HS-5 (cell line): ENCODE measurements around the gene TFR2.

ENCODE experiments used
- DNase-seq: peaks from one replicate; pipeline ENCODE4 v3.0.0-alpha.2; 2012; ENCODE audit warnings: low read depth

TFR2 gene

GRCh38 chr7:100585511-100586265 lies 55.7 kb downstream of the TFR2 start, which contains the start of gene LRCH4:
Gene LRCH4 (minus strand): TSS chr7:100586129. CDS start chr7:100586100, 29 bp downstream.
- DNase-seq: no peak

GRCh38 chr7:100584683-100585510 lies 56.5 kb downstream of the TFR2 start:
- DNase-seq: no peak

DNA sequence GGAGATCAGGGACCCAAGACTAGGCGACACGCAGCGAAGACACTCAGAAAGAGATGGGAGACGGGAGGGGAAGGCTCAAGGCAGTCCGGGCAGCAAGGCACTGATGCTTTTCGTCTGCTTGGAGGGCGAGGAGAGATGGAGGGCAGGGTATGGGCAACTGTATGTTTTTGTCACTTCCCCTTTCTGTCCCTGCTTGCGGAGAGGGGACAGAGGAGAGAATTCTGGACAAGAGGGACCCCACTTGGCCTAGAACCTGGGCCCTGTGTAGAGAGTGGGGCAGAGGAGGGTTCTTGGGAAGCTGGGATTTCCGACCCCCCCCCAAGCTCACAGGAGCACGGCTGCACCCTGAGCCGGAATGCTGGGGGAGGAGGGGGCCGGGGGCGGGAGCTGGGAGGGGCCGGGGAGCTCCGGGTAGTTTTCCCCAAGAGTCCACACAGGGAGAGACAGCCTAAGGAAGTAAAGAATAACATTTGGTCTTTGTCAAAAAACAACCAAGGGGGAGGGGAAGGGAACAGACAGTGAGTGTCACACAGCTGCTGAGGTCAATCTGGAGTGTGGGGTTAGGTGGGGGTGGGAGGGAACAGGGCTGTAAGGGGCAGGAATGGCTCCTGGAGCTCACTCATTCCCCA lies 57.2 kb downstream of the TFR2 start:
- DNase-seq: no peak

DNA sequence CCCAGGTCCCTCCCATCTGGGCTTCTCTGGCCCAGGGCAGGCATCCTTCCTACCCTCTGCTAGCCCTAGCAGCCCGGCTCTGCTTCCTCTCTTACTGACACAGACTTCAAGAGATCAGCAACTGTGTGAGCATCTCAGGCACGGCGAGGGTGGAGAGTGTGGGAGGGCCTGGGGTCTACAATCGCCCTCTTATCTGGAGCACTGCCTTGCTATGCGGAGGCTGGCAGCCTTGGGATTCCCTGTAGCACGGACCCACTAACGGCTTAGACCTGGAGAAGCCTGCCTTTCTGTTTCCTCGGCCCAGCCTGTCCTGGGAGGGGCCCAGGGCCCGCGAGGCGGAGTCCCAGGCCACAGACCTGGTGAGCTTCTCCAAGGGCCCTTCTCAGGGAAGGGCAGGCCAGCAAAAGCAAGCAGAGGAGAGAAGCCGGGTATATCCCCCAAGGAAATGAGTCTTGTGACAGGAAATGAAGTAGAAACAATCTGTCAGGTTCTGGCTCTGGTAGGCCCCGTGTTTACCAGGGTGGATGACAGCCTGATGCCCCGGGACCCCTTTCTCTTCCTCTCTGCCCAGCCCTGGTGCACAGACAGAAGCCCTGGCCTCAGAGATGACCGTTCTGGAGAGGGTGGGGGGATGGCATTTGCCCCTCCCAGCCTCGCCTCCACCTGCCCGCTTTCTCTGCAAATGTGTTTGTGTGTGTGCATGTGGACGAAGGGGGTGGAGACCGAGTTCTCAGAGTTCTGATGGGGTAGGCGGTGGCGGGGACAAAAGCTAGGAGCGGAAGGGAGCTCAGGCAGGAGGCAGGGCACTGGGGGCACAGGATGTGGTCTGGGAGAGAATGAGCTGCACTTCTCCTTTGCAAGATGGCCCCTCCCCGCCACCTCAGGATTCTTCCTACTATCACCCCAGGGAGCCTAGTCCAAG lies 58.0 kb downstream of the TFR2 start:
- no peak for DNase-seq

DNA sequence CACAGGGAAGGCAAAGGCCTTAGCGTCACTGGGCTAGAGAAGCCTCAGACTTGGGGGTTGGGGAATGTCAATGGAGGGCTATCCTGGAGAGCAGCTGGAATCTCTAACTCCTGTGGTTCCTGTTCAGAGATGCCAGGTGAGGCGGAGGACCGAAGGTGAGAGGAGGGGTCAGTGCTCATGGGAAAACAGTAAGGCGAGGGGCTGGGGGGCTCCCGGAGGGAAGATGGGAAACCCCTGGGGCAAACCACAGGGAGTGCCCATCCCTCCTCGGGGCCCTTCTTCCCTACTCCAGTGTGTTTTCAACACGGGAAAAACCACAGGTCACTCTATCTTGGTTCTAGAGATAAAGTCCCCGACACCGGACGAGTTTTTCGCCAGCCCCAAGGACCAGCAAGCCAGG lies 58.7 kb downstream of the TFR2 start:
- no peak for DNase-seq

GRCh38 chr7:100582041-100582579 lies 59.2 kb downstream of the TFR2 start:
- no peak for DNase-seq

DNA sequence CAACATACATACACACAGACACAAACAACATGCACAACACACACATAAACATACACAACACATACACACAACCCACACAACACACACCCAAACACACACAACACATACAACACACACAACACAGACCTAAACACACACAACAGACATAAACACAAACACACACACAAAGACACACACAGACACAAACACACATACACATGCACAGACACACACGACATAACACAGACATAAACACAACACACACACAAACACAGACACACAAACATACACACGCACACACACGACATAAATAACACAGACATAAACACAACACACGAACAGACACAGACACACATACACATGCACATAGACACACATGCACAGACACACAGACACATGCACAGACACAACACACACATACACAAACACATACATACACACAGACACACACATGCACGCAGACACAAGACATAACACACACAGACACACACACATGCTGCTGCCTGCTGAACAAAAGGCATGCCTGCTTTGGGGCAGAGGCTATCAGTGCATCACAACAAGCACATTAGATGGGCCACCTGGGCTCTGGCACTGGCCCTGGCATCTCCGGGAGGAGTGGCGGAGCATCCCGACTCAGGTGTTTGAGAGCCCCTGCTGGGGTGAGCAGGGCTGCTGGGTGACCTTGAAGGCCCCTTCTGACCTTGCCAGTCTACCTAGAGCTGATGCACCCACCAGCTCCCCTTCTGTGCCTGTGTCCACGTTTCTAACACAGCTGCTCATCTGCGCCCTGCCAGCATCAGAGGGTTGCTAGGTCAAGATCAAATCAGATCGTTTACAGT lies 60.7 kb downstream of the TFR2 start:
- DNase-seq: no peak

DNA sequence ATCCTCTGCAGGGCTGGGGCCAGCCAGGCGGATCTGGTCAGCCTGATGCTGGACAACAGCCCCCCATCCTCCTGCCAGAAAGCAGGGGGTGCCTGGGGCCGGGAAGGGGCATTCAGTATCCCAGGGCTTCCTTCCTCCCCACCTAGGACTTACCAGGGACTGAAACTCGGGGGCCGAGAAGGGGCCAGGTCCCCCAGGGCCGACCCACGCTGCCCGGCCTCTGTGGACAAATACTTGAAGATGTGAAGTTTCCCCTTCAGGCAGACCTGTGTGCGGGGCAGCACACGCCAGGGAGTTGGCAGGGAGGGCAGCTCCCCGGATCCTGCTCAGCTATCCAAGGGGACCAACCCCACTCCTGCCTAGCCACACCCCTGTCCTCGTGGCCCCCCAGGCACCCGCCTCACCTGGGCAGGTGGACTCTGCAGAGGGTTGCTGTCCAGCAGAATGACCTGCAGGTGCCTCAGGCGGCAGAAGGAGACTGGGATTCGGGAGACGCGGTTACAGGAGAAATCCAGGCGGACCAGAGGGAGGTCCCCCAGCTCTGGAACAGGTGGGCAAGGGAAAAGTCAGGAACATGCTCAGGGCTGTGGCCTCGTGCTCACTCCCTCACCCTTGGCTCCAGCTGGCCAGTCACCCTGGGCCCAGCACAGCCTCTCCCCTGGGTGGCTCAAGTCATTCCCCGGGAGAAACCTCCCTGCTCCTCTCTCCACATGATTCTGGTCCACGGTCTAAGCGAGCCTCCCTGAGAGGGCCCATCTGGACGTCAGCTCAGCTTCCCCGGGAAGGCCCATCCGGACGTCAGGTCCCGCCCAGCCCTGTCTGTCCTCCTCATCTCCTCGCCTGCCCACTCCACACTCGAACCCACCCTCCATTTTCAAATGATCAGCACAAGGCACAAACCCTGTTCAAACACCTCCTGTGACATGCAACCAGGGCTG lies 62.8 kb downstream of the TFR2 start:
- no peak for DNase-seq

GRCh38 chr7:100577507-100577906 lies 63.8 kb downstream of the TFR2 start:
- no peak for DNase-seq

GRCh38 chr7:100577103-100577502 lies 64.2 kb downstream of the TFR2 start:
- no peak for DNase-seq

GRCh38 chr7:100576384-100576993 lies 64.9 kb downstream of the TFR2 start:
- DNase-seq: no peak

GRCh38 chr7:100575746-100576383 lies 65.5 kb downstream of the TFR2 start:
- DNase-seq: no peak

DNA sequence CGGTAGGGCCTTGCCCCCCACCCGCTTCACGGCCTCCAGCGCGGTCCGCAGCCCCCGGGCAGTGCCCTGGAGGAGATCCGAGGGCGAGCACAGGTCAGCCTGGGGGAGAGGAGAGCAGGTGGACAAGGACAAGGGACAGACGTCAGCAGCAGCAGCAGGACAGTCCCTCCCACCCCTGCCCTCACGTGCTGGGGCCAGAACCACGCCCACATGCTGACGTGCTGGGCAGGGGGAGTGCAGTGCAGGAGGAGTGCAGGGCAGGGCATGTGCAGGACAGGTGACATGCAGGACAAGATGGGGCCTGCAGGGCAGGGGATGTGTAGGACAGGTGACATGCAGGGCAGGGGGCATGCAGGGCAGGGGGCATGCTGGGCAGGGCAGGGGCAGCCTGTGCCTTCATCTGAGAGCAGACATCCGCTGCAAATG lies 66.1 kb downstream of the TFR2 start:
- no peak for DNase-seq

DNA sequence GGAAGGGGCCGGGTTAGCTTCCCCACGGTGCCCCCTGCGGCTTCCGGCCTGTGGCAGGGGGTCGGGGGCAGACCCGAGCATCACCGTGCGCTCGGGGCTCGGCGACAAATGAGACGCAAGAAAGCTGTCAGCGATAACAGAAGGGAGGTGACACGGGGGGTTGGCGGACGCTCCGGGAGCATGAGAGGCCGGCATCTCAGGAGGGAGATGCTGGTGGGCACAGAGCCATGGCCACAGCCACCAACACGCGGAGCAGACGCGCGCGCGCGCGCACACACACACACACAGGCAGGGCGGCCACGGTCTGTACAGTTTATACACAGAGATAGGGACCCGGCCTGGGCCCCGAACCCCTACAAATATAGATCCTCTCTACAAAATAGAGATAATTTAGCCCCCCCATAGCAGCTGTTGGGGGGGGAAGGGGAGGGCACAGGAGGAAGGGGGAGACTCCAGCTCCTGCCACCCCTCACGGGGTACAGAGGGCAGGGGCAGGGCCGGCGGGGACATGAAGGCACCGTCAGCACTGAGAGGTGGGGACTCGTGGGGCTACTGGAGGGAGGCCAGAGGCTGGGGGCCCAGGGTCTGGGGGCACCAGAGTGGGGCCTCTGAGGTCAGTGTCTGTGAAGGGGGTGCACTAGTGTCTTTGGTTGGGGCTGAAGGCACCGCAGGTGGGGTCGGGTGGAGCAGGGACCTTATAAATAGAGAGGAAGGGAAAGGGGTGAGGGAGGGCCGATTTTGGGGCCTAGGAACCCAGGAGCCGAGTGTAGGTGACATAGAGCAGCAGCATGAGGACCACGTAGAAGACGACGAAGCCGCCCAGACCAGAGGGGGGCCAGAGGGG lies 66.8 kb downstream of the TFR2 start:
- no peak for DNase-seq

DNA sequence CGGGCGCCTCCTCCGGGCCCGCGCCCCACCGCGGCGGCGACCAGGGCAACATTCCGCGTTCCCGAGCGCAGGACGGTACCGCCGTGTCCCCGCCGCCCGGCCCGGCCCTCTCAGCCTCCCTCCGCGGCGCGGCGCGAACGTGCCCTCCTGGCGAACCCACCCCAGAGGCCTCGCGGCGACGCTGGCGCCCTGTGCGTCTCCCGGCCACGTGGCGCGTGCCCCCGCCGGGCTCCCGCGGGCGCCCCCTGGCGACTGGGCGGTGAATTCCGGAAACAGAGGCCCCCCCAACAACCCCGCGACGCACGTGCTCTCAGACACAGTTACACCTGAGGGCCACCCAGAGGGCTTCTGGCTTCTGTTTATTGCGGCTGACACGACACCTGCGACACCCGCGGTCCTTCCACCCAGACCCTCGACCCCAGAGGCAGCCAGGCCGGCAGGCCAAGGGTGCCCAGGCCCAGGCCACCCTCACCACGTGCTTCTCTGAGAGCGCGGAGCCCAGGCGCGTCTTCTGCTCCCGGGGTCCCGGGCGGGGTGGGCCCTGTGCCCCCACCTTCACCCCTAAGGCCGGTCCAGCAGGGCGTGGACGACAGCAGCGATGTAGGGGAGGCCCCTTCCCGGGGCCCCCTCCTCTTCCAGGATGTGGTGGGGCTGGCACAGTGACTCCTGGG lies 67.5 kb downstream of the TFR2 start, which contains the start of gene SAP25:
Gene SAP25, minus strand, starts transcription at position 210 of the 671 bp plus-strand sequence. Its CDS starts 158 bp downstream, at position 52.
- DNase-seq: no peak

DNA sequence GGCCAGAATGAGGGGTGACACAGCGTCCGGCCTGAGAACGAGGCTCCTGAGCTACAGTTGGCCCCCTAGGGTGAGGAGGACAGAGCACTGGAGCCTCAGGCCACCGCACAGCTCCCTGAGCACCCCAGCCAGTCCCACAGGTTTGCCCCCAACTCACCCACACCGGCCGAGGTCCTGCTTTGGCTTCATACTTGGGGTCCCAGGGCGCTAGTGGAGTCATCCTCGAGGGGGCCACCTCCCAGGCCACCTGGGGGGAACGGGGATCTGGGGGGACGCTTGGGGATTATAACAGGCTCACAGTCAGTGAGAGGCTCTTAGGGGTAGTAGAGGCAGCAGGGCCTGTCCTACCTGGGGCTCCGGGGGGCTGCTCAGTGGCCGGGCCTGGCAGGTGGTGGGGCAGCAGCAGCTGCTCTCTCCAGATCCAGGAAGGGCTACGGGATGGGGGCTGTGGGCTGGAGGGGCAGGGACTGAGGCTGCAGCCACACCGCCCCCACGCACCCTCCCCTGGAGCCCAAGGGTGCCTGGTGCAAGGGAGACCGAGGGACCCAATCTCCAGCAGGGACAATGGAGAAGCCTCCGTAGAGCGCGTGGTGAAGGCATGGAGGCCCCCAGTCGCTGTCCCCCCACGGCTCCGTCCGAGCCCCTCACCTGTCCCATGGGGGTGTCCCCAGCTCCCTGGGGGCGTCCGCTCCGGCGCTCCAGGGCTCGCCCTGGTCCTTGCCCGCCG lies 68.2 kb downstream of the TFR2 start:
- DNase-seq: no peak
